Fibroblast of lung (primary cell): Measurements from ENCODE around the gene ALG8.

ENCODE experiments used
- CTCF ChIP-seq, 2 donors: IDR thresholded peaks in 1 of 2; conservative IDR thresholded peaks in 1 of 2; 1 replicate in 1 of 2; 2 replicates in 1 of 2; pipeline ENCODE4 v1.5.1; 2011 to 2012; ENCODE audit warnings: low read length in 2 of 2, control low read depth in 1 of 2, inconsistent platforms in 1 of 2, low read depth in 1 of 2, mild to moderate bottlenecking in 1 of 2
- EZH2 ChIP-seq: IDR thresholded peaks from 2 replicates; pipeline ENCODE4 v1.5.1; 2012; ENCODE audit warnings: low read length, control low read depth, mild to moderate bottlenecking; ENCODE audit errors: missing control alignments

GRCh38 chr11:78060533-78060932 lies 78.9 kb downstream of the ALG8 start:
- TF ChIP-seq EZH2 (no peak), CTCF (conservative IDR thresholded peaks at IDR 0.05 in 1 of 2, IDR thresholded peaks at IDR 0.05 in 1 of 2; ENCODE audit: low read depth in 1 of 2, low read length in 2 of 2) (no peak)
